HepG2 (cell line): ENCODE results near the gene F12. TPM values are rescaled to one million over a fixed set of nuclear protein-coding genes. Genes with fewer than 3 reads are reported as not detected.

ENCODE experiments used
- EHMT2 ChIP-seq: fragments of 200-600 bp; sonication (generic); IDR thresholded peaks from 2 replicates; pipeline ENCODE4 v1.7.0; 2017; ENCODE audit warnings: antibody characterized with exemption, low read depth, low read length, borderline replicate concordance
- ETV5 ChIP-seq: IDR thresholded peaks from 2 replicates; pipeline ENCODE4 v1.6.1; 2018; ENCODE audit warnings: missing biosample characterization, missing genetic modification reagents, inconsistent platforms, borderline replicate concordance
- JUNB ChIP-seq: sonication (generic); formaldehyde crosslinking; IDR thresholded peaks from 2 replicates; pipeline ENCODE4 v1.8.0; 2022; ENCODE audit warnings: missing genetic modification reagents, mild to moderate bottlenecking, borderline replicate concordance
- KLF11 ChIP-seq: IDR thresholded peaks from 2 replicates; pipeline ENCODE4 v1.6.1; 2016; ENCODE audit warnings: missing compliant biosample characterization
- MATR3 ChIP-seq: sonication (generic); formaldehyde crosslinking; IDR thresholded peaks from 2 replicates; pipeline ENCODE4 v1.4.0; 2020; ENCODE audit warnings: missing genetic modification reagents
- MEIS1 ChIP-seq: sonication (generic); formaldehyde crosslinking; IDR thresholded peaks from 2 replicates; pipeline ENCODE4 v1.9.0; 2021; ENCODE audit warnings: mild to moderate bottlenecking, missing genetic modification reagents, moderate library complexity, borderline replicate concordance
- MXI1 ChIP-seq: IDR thresholded peaks from 3 replicates; pipeline ENCODE4 v1.6.1; 2012; ENCODE audit warnings: low read depth, low read length, inconsistent platforms, borderline replicate concordance
- MYC ChIP-seq: sonication (generic); formaldehyde crosslinking; IDR thresholded peaks from 2 replicates; pipeline ENCODE4 v1.9.0; 2021; ENCODE audit warnings: missing genetic modification reagents, borderline replicate concordance
- POLR2G ChIP-seq: fragments of 200-400 bp; formaldehyde crosslinking; IDR thresholded peaks from 2 replicates; pipeline ENCODE4 v1.6.1; 2018; ENCODE audit warnings: mild to moderate bottlenecking, low read depth, low read length, moderate library complexity
- RFX1 ChIP-seq: fragments of 450-650 bp; IDR thresholded peaks from 2 replicates; pipeline ENCODE4 v1.6.1; 2017
- SAP130 ChIP-seq: IDR thresholded peaks from 2 replicates; pipeline ENCODE4 v1.6.1; 2016; ENCODE audit warnings: low read depth
- SIN3B ChIP-seq: fragments of 150-350 bp; IDR thresholded peaks from 2 replicates; pipeline ENCODE4 v1.6.1; 2014; ENCODE audit warnings: low read length
- ZBTB7B ChIP-seq: sonication (generic); formaldehyde crosslinking; IDR thresholded peaks from 2 replicates; pipeline ENCODE4 v1.4.0; 2020; ENCODE audit warnings: missing genetic modification reagents
- ZFYVE20 ChIP-seq: sonication (generic); formaldehyde crosslinking; IDR thresholded peaks from 2 replicates; pipeline ENCODE4 v1.8.0; 2023; ENCODE audit warnings: low read depth, mild to moderate bottlenecking, moderate library complexity, missing genetic modification reagents, borderline replicate concordance
- ZMYM4 ChIP-seq: sonication (generic); formaldehyde crosslinking; IDR thresholded peaks from 2 replicates; pipeline ENCODE4 v1.8.1; 2023; ENCODE audit warnings: mild to moderate bottlenecking, missing genetic modification reagents
- ZNF235 ChIP-seq: sonication (generic); formaldehyde crosslinking; IDR thresholded peaks from 2 replicates; pipeline ENCODE4 v1.8.1; 2023; ENCODE audit warnings: mild to moderate bottlenecking, missing genetic modification reagents, borderline replicate concordance
- ZNF557 ChIP-seq: sonication (generic); formaldehyde crosslinking; IDR thresholded peaks from 2 replicates; pipeline ENCODE4 v1.4.0; 2020; ENCODE audit warnings: missing genetic modification reagents
- ZNF639 ChIP-seq: conservative IDR thresholded peaks from 2 replicates; pipeline ENCODE4 v1.6.1; 2018; ENCODE audit warnings: missing genetic modification reagents
- polyA plus RNA-seq, 8 experiments: library from polyadenylated mRNA; depleted of rRNA in 3 of 8; stranded (reverse) in 7 of 8; unstranded in 1 of 8; fragments of >200 nt; fragmentation: Illumina TruSeq in 4 of 8; extraction: Trizol in 4 of 8; gene quantifications; 2 replicates each; pipeline versions ENCODE4 v1.2.1 to v1.2.3, GENCODE V29; 2011 to 2016; ENCODE audit warnings: low read depth in 4 of 8, missing spikeins in 1 of 8, mixed read lengths in 1 of 8; ENCODE audit not compliant: insufficient read depth in 1 of 8
- total RNA-seq, 5 experiments: library from RNA; depleted of rRNA; stranded (reverse); fragments of >200 nt; fragmentation: Illumina TruSeq; extraction: Trizol; gene quantifications; 2 replicates each; pipeline ENCODE4 v1.2.3, GENCODE V29; 2016; ENCODE audit warnings: low read depth in 1 of 5
- TF ChIP-seq, protein P1 (sequence below): sonication (generic); formaldehyde crosslinking; IDR thresholded peaks from 2 replicates; pipeline ENCODE4 v1.4.0; 2020; ENCODE audit warnings: missing genetic modification reagents
- TF ChIP-seq, protein P2 (sequence below): IDR thresholded peaks from 2 replicates; pipeline ENCODE4 v1.6.1; 2016; ENCODE audit warnings: missing compliant biosample characterization, missing genetic modification reagents, borderline replicate concordance

Gene F12
- total and polyA plus RNA-seq, 2 of the 13 experiments (the other 11 are each of a cell fraction or from before 2014, with no cell fraction given), result 2.5 to 3.0 TPM

GRCh38 chr5:177426566-177427210 is 17.3 kb upstream of the F12 start, which contains the start of gene GRK6 (continued):
- TF ChIP-seq ETV5 (CRISPR knock-in tag) (peak; percentile 4; the same call in 1 of the 2 replicates), SAP130 (peak; percentile 1; the same call in 1 of the 2 replicates), MEIS1 (CRISPR knock-in tag) (no peak), ZNF235 (CRISPR knock-in tag) (no peak), JUNB (CRISPR knock-in tag) (no peak), SIN3B (no peak), ZFYVE20 (CRISPR knock-in tag) (no peak), EHMT2 (no peak), ZNF557 (CRISPR knock-in tag) (no peak), POLR2G (no peak), RFX1 (no peak), ZMYM4 (CRISPR knock-in tag) (no peak), MXI1 (peak; percentile 27; the same call in 1 of the 3 replicates), MATR3 (CRISPR knock-in tag) (no peak), ZNF639 (CRISPR knock-in tag) (no peak), ZBTB7B (CRISPR knock-in tag) (no peak), MYC (CRISPR knock-in tag) (peak; percentile 37; the same call in 1 of the 2 replicates), KLF11 (CRISPR knock-in tag) (no peak)
- TF ChIP-seq, protein P1, sequence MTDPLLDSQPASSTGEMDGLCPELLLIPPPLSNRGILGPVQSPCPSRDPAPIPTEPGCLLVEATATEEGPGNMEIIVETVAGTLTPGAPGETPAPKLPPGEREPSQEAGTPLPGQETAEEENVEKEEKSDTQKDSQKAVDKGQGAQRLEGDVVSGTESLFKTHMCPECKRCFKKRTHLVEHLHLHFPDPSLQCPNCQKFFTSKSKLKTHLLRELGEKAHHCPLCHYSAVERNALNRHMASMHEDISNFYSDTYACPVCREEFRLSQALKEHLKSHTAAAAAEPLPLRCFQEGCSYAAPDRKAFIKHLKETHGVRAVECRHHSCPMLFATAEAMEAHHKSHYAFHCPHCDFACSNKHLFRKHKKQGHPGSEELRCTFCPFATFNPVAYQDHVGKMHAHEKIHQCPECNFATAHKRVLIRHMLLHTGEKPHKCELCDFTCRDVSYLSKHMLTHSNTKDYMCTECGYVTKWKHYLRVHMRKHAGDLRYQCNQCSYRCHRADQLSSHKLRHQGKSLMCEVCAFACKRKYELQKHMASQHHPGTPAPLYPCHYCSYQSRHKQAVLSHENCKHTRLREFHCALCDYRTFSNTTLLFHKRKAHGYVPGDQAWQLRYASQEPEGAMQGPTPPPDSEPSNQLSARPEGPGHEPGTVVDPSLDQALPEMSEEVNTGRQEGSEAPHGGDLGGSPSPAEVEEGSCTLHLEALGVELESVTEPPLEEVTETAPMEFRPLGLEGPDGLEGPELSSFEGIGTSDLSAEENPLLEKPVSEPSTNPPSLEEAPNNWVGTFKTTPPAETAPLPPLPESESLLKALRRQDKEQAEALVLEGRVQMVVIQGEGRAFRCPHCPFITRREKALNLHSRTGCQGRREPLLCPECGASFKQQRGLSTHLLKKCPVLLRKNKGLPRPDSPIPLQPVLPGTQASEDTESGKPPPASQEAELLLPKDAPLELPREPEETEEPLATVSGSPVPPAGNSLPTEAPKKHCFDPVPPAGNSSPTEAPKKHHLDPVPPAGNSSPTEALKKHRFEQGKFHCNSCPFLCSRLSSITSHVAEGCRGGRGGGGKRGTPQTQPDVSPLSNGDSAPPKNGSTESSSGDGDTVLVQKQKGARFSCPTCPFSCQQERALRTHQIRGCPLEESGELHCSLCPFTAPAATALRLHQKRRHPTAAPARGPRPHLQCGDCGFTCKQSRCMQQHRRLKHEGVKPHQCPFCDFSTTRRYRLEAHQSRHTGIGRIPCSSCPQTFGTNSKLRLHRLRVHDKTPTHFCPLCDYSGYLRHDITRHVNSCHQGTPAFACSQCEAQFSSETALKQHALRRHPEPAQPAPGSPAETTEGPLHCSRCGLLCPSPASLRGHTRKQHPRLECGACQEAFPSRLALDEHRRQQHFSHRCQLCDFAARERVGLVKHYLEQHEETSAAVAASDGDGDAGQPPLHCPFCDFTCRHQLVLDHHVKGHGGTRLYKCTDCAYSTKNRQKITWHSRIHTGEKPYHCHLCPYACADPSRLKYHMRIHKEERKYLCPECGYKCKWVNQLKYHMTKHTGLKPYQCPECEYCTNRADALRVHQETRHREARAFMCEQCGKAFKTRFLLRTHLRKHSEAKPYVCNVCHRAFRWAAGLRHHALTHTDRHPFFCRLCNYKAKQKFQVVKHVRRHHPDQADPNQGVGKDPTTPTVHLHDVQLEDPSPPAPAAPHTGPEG, result no peak
- TF ChIP-seq, protein P2, sequence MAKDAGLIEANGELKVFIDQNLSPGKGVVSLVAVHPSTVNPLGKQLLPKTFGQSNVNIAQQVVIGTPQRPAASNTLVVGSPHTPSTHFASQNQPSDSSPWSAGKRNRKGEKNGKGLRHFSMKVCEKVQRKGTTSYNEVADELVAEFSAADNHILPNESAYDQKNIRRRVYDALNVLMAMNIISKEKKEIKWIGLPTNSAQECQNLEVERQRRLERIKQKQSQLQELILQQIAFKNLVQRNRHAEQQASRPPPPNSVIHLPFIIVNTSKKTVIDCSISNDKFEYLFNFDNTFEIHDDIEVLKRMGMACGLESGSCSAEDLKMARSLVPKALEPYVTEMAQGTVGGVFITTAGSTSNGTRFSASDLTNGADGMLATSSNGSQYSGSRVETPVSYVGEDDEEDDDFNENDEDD (CRISPR knock-in tag), result peak; percentile 38; the same call in 1 of the 2 replicates
